Stimulated activated CD8-positive, alpha-beta memory T cell treated with anti-CD3 and anti-CD28 coated beads, Interleukin-2, amount 100 ng/mL, for 48 hours (primary cell): Measurements from ENCODE around the gene ARHGEF40.

Experiments
- DNase-seq, 2 donors: peaks; one replicate each; pipeline ENCODE4 v3.0.0-alpha.2; 2020; ENCODE audit warnings: low read depth in 2 of 2

The ARHGEF40 gene

GRCh38 chr14:21059842-21060613, 10.1 kb upstream of the ARHGEF40 start:
- no peak for DNase-seq

GRCh38 chr14:21060614-21061346, 9.3 kb upstream of the ARHGEF40 start:
- no peak for DNase-seq

DNA sequence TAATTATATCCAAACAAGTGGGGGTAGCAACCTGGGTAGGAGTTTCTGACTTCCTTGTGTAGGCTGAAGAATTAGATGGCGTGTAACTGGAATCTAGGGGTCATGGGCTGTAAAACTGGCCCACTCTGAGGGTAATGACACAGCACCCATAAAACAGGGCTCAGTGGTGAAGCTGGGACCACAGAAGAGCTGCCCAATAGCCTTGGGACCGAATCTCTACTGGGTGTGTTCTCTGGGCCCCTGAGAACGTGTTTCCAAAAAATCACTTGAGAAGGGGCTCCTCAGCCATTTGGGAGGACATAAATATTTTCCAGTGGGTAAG, 8.8 kb upstream of the ARHGEF40 start:
- DNase-seq = no peak

GRCh38 chr14:21063479-21063878, 6.6 kb upstream of the ARHGEF40 start:
- DNase-seq = no peak

DNA sequence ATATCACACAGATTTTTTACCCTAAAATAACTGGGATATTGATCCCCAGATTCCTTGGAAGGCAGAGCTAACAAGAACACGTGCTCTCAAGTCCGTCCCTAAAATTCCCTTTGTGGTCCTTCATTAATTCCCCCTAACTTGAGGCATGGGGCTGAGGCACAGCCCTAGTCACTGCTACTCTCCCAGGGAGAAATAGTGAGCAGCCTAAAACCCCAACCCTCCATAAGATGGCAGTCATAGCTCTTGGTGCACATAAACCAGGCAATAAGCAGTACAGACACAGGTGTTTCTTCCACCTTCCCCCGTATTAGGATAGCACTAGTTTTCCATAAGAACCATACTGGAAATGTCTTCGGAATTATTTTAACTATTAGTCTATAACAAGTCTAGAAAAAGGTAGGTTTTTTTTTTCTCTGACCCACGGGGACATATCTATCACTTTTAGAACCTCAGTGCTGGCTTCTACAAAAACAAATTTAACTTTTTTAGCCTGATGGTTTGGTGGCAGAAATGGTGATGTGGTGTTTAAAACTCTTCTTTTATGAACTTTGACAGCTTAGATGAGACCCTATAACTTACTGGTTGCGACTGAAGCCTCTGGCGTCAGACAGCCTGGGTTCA, 3.1 kb upstream of the ARHGEF40 start:
- no peak for DNase-seq

GRCh38 chr14:21068521-21069387, 1.4 kb upstream of the ARHGEF40 start:
- DNase-seq = no peak

DNA sequence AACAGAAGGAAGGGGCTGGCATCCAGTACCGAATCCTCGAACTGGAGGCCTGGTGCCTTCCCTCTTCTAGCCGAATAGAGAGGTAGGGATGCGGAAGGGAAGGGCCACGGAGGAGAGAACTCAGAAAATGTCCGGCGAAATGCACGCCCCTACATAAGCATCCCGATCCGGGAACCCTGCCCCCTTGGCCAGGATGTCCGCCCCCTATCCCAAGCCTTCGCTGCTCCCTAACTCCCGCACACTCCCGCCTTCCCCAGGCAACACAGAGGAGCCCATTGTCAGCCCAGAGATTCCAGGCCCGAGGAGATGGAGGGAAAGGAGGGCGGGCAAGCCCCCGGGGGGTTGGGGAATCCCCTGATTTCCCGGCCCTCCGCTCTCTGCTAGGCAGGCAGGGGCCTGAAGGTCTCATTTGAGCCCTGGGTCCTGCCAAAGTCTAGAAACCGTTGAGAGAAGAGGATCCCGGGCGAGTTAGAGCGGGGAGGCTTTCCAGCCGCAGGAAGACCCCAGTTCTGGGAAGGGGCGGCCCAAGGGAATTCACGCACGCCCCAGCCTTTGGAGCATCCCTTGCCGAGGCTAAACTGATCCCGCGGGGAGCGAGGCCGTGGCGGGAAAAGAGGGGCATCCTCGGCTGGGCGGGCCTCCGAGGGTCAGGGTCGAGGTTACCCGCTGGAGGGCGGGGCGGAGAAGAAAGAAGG, 569 bp upstream of the ARHGEF40 start:
- no peak for DNase-seq

DNA sequence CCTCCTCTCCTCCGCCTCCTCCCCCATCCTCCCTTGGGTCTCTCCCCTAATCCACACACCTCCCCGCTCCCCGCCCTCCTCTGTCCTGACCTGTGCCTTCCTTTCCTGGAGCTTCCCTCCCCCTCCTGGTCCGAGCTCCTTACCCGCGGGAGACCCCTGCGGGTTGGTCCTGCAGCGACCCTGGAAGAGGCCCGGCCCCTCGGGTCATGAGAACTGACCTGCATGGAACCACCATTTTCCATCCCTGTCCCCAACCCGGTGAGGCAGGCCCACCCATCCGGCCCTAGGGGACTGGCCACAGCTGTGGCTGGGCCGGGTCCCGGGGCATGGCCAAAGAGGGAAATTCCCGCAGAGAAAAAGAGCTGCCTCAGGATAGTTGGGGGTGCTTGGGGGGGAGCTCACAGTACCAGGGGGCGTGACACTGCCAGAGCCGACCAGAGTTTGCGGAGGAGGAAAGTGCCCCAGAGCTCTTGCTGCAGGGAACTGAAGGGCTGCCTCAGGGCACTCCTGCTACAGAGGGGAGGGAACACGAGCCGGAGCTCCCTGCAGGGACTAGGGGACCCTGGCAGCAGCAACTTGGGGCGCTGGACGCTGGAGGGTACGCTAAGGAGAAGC, 613 bp downstream of the ARHGEF40 start:
- DNase-seq = no peak

DNA sequence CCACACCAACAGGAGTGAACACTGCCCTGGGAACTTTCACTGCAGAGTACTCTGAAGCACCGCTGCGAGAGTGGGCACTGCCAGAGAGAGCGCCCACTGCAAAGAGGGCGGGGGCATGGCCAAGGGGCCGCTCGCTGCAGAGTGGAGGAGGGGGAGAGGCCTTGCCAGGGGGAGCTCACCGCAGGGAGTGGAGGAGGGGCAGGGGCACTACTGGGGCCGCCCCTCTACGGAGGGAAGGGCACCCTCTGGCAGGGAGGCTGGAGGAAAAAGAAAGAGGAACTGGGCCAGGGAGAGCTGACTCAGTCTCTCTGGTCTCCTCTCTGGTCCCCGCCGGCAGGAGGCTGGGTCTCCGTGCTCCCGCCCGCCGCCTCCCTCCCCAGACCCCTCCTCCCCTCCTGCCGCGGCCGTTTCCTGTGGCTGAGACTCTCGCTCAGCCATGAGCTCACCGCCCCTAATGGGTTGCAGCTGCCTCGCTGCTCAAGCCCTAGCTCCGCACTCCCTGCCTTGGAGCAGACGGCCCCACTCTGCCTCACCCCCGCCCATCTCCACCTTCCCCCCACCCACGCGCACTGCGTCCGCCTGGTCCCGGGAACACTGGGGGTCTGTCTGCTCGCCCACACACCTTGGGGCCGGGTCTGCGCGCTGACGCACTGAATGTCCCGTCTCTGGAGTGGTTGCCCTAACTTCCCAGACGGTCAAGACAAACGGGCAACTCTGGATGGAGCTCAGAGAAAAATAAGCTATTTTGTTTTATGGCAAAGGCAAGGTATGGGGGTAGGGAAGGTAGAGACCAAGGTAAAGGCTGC, 1.3 kb downstream of the ARHGEF40 start:
- DNase-seq = peak; percentile 40 to 47

DNA sequence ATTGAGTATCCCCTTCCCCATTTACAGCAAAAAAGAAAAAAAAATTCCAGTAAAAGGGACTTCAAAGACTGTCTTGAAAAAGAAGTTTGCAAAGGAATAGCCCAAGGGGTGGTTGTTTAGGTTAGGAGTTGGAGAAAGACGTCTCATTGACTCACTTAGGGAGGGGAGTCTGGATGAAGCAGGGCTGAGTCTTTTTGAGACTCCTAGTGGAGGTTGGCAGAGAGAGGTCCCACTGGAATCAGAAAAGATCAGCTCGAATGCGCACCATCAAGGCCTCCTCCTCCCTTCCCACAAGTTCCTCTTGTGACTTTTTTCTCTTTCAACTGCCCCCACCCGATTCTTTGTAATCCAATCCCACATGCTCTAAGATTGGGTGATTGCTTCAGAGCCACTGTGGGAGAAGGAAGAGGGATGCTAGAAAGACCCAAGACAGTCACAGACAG, 1.9 kb downstream of the ARHGEF40 start:
- DNase-seq = no peak

GRCh38 chr14:21072781-21073339, 2.8 kb downstream of the ARHGEF40 start:
- DNase-seq = no peak

DNA sequence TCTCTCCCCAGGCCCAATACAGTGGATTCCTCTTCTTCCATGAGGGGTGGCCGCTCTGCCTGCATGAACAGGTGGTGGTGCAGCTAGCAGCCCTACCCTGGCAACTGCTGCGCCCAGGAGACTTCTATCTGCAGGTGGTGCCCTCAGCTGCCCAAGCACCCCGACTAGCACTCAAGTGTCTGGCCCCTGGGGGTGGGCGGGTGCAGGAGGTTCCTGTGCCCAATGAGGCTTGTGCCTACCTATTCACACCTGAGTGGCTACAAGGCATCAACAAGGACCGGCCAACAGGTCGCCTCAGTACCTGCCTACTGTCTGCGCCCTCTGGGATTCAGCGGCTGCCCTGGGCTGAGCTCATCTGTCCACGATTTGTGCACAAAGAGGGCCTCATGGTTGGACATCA, 3.8 kb downstream of the ARHGEF40 start:
- no peak for DNase-seq

- no peak for DNase-seq
Measured at GRCh38 chr14:21074398-21075272, 4.5 kb downstream of the ARHGEF40 start.

- no peak for DNase-seq
Measured at GRCh38 chr14:21075719-21076437, 5.8 kb downstream of the ARHGEF40 start.

DNA sequence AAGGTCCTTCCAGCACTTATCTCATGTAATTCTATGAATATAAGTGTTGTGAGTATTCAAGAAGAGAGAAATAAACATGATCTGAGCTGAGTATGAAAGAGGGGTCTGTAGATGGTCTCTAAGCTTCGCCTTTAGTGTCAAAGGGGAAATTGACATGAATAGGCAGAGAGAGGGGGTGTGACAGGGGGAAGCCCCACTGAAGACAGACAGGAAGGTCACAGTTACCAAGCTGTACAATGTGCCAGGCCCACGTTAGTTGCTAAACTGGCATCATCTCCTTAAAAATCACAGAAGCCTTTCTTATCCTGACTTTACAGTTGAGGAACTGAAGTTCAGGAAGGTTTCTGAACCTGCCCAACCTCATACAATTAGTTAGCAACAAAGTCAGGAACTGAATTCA, 7.6 kb downstream of the ARHGEF40 start:
- no peak for DNase-seq

GRCh38 chr14:21078287-21078686, 8.2 kb downstream of the ARHGEF40 start:
- no peak for DNase-seq

DNA sequence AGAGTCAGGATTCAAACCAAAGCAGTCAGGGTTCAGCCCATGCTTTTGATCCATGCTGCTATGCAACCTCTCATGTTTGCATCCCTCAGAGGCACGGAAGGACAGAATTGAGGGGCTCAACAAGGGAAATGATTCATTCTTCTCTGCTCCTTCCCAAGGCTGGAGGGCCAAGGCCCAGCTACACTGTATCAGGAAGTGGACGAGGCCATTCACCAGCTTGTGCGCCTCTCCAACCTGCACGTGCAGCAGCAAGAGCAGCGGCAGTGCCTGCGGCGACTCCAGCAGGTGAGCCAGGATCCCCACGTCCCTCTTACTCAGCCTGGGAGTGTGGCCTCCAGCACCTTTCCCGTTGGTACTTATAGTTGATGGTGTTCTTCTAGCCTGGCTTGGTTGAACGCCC, 8.6 kb downstream of the ARHGEF40 start:
- no peak for DNase-seq

DNA sequence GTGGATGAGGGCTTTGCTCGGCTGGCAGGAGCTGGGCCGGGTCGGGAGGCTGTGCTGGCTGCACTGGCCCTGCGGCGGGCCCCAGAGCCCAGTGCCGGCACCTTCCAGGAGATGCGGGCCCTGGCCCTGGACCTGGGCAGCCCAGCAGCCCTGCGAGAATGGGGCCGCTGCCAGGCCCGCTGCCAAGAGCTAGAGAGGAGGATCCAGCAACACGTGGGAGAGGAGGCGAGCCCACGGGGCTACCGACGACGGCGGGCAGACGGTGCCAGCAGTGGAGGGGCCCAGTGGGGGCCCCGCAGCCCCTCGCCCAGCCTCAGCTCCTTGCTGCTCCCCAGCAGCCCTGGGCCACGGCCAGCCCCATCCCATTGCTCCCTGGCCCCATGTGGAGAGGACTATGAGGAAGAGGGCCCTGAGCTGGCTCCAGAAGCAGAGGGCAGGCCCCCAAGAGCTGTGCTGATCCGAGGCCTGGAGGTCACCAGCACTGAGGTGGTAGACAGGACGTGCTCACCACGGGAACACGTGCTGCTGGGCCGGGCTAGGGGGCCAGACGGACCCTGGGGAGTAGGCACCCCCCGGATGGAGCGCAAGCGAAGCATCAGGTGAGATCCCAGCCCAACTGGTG, 11.5 kb downstream of the ARHGEF40 start:
- DNase-seq = no peak
